GM13976 (cell line): Measurements from ENCODE around the gene EDN2.

Experiments
- DNase-seq: peaks from one replicate; pipeline ENCODE4 v3.0.0; 2012; ENCODE audit warnings: low spot score
- in situ Hi-C: fragments of 300-500 bp; cut with MboI; formaldehyde crosslinking; loops from one replicate; pipeline ENCODE4 v1.12.0; 2022; ENCODE audit warnings: low sequenced_read_pairs, mixed read lengths, inconsistent platforms; ENCODE audit not compliant: unreplicated experiment
- TF ChIP-seq, protein P1 (sequence below): IDR thresholded peaks from 2 replicates; pipeline ENCODE4 v1.5.1; 2012; ENCODE audit warnings: borderline replicate concordance, mild to moderate bottlenecking; ENCODE audit not compliant: insufficient read depth; ENCODE audit errors: extremely low read depth, missing control alignments, control extremely low read depth

Gene EDN2

DNA sequence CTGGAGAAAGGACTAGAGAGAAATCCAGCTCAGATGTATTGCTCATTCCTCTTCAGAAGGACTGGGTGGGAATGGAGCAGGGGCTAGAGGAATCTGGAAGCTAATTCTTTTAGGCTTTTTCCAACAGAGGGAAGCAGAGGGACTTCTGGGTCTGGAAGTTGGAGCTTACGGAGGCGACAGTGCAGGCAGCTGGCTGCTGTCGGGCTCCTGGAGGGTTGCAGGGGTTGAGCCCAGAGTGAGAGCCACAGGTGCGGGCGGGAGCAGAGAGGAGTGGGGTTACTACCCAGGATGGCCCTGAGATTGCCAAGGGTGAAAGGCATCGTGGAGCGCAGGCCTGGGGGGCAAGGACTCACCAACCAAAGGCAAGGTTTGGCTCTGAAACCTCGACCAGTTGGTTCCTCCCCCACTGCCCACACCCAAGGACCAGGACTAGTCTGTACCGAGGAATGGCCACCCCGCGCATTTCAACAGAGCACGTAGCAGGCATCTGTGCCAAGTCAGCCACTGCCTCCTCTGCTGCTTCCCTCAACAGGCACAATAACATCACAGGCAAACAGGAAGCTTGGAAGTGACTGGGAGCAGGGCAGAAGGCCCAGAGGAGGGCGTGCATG, 22.7 kb upstream of the EDN2 start:
- TF ChIP-seq, protein P1, sequence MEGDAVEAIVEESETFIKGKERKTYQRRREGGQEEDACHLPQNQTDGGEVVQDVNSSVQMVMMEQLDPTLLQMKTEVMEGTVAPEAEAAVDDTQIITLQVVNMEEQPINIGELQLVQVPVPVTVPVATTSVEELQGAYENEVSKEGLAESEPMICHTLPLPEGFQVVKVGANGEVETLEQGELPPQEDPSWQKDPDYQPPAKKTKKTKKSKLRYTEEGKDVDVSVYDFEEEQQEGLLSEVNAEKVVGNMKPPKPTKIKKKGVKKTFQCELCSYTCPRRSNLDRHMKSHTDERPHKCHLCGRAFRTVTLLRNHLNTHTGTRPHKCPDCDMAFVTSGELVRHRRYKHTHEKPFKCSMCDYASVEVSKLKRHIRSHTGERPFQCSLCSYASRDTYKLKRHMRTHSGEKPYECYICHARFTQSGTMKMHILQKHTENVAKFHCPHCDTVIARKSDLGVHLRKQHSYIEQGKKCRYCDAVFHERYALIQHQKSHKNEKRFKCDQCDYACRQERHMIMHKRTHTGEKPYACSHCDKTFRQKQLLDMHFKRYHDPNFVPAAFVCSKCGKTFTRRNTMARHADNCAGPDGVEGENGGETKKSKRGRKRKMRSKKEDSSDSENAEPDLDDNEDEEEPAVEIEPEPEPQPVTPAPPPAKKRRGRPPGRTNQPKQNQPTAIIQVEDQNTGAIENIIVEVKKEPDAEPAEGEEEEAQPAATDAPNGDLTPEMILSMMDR = no peak
- in situ Hi-C loops = no loop called here
- no peak for DNase-seq

DNA sequence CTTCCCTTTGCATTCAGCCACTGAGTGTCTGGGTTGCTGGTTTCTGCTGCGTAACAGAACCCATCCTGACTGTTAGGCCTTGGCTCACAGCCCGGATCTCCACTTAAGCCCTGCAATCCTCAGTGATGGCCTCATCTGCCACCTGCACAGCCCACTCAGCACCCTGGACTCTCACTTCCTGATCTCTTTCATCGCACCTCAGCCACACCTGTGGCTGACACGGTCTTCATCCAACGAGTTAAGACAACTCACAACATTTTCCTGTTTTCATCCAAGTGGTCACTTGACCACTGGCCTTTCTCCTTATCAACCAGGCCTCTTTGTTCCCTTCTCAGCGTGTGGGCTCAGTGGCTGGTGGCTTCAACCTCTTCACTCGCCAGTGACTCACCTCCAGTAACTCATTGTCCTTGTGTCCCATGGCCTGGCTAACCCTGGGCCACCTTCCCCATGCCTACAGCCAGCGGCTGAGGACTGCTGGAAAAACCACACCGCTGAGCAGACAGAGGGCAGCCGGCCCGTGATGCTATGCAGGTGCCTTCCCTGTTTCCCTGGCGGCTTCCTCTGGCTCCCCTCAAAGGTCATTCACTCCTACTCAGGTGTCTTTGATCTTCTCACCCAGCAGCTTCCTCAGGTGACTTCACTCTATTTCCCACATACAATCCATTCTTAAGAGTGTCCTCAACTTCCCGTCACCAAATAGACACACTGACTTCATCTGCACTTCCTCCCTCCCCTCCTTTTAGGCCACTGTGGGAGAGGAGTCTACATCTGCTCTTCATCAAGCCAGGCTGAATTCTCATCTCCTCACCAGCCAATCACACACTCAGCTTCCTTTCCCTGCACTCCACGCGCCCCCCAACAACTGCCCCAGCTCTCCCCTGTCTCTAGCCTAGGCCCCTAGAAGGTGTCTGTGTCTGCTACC, 19.9 kb upstream of the EDN2 start:
- no peak for DNase-seq
- TF ChIP-seq, protein P1 = no peak

DNA sequence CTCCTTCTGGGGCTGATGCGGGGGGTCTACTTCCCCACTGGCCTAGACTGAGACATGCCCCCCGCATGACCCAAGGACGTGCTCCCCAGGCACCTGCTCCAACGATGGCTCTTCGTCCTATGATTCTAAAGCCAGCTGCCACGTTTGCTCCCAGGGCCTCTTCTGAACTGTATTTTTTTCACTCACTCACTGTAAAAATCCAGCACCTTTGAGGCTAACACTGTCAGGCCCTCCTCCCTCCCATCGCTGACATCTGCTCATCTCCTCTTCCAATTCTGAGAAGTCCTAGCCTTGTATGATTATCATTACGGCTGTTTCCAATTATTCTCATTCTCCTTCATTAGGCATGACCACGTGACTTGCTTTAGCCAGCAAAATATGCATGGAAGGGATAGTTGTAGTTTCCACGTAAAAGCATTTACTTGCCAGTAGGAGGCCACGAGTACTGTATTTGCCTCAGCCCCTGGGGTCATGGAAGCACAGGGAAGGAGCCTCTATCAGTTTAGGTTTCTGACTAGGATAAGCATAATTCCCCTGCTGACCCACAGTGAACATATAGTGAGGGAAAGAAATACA, 19.1 kb upstream of the EDN2 start:
- in situ Hi-C loops = no loop called here
- DNase-seq = no peak
- TF ChIP-seq, protein P1 = no peak

More for the DNA sequence above, 19.9 kb upstream of the EDN2 start:
- in situ Hi-C loops = no loop called here

DNA sequence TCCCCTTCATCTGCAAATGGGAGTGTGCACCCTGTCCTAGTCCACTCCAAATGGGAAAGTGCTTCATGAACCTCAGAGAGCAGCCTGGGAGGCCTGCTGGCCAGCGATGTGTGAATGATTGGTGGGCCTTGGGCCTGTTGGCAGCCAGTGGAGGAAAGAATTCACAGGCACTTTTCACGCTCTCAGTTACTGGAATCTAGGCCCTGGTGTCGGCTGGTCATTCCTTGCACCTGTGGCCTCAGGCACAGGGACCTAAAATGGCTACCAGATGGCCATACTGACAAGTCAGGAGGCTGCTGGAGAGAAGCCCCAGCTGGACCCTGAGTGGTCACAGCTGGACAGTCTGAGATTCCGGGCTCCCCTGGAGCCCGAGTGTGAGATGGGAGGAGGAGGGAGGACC, 18.4 kb upstream of the EDN2 start:
- in situ Hi-C loops = no loop called here
- TF ChIP-seq, protein P1 = no peak
- DNase-seq = no peak

DNA sequence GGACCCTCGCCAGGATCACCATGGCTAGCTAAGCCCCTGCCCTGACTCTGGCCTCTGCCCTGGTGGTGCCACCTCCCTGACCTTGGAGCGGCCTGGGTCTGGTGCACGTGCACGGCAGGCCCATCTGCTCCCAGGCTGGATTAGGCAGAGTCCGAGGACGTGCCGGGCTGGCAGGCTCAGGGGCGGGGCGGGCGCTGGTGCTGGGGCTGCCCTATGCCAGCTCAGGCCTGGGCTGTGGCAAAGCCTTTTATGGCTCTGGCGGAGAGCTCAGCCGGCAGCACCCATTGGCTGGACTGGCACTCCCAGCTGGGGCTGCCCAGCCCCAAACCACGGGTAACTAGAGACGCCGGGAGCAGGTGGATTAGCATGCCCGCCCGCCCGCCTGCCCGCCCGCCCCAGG, 17.1 kb upstream of the EDN2 start:
- DNase-seq = no peak
- in situ Hi-C loops = no loop called here
- TF ChIP-seq, protein P1 = no peak

DNA sequence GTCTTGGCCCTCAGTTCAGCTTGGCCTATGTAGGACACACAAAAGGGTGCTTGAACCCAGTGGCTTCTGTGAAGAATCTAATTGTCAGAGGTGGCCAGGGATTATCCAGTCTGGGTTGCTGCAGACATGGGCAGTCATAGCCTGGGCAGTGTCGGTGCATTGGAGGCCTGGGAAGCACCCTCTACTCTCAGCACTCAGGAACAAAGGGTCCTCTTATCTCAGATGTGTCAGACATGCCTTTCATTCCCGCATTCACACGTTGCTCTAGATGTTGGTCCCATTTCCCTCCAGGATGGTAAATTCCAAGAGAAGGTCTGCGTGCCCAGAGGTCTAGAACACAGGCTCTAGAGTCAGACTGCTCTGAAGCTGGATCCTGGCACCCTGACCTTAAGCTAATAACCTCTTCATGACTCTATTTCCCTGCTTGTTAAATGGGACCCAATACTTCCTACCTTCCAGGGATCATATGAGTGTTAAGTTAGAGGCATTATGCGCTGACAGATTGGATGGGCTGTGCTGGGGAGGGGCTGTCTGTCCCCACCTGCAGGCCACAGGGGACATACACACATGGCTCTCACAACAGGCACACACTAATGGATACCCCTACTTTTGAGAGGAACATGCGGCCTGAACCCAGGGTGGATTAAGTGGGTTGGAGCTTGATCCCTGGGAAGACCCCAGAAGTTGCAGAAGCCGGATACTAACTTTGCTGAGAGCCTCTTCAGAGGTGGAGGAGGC, 16.5 kb upstream of the EDN2 start:
- DNase-seq = no peak
- in situ Hi-C loops = no loop called here
- TF ChIP-seq, protein P1 = no peak
